ENCODE measurements around the gene ZNF33B.

The ZNF33B gene

DNA sequence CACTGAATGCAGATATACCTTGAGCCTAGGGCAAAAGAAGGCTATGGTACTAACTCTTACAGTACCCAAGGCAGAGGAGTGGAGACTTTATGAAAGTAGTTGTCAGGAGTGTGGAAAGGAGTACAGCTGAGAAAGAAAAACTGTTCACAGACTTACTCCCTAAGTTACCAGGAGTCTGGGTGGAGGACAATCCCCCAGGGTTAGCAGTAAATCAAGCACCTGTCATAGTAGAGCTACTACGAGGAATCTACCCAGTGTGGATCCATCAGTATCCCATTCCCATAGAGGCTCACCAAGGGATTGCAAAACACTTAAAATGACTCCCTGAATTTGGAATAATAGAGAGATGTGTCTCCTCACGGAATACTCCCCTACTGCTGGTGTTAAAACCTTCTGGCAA lies 10.1 kb upstream of the ZNF33B start:
- TF ChIP-seq, protein P1, sequence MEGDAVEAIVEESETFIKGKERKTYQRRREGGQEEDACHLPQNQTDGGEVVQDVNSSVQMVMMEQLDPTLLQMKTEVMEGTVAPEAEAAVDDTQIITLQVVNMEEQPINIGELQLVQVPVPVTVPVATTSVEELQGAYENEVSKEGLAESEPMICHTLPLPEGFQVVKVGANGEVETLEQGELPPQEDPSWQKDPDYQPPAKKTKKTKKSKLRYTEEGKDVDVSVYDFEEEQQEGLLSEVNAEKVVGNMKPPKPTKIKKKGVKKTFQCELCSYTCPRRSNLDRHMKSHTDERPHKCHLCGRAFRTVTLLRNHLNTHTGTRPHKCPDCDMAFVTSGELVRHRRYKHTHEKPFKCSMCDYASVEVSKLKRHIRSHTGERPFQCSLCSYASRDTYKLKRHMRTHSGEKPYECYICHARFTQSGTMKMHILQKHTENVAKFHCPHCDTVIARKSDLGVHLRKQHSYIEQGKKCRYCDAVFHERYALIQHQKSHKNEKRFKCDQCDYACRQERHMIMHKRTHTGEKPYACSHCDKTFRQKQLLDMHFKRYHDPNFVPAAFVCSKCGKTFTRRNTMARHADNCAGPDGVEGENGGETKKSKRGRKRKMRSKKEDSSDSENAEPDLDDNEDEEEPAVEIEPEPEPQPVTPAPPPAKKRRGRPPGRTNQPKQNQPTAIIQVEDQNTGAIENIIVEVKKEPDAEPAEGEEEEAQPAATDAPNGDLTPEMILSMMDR (IDR thresholded peaks at IDR 0.05; ENCODE audit: low read depth, low read length) = no peak
- no peak overlapping the region for H3K4me3 ChIP-seq (ENCODE audit: low read depth, low read length)
- no peak for DNase-seq (ENCODE audit: low read depth, low spot score)
- in situ Hi-C loops (cut with HindIII; ENCODE audit: low sequenced_read_pairs) = no loop called here

DNA sequence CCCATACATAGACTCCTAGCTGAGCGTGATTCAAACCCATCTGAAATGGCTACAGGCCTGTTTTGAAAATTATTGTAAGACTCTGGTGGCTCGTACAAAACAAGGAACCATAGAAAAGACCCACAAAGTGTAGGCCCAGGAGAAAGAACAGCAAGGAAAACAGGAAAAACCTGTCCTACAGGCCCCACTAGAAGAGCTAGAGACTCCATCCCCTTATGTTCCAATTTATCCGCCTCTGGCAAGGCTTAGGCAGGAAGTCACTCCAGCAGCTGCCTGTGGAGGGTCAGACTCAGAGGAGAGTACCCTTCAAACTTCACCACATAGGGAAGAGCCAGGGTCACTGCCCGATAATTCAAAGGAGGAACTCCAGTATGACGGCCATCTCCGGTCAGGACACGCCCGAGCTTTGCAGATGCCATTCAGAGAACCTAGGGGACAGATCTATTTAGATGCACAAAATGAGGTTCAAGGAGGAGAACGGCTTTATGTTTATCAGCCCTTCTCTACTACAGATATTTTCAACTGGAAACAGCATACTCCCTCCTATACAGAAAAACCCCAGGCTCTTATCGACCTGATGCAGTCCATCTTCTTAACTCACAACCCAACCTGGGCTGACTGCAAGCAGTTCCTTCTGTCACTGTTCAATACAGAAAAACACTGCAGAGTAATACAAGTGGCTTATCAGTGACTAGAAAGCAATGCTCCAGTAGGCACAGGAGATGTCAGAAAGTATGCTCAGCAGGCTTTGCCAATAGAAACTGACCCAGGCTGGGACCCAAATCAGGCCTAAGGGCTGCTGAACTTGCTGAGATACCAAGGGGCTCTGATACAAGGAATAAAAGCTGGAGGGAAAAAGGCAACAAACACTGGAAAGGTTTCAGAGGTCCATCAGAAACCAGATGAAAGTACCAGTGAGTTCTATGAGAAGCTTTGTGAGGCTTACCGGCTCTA lies 8.6 kb upstream of the ZNF33B start:
- H3K4me3 ChIP-seq (ENCODE audit: low read depth, low read length) = no peak overlapping the region
- DNase-seq (ENCODE audit: low read depth, low spot score) = no peak
- in situ Hi-C loops (cut with HindIII; ENCODE audit: low sequenced_read_pairs) = no loop called here
- TF ChIP-seq, protein P1 (IDR thresholded peaks at IDR 0.05; ENCODE audit: low read depth, low read length) = no peak

DNA sequence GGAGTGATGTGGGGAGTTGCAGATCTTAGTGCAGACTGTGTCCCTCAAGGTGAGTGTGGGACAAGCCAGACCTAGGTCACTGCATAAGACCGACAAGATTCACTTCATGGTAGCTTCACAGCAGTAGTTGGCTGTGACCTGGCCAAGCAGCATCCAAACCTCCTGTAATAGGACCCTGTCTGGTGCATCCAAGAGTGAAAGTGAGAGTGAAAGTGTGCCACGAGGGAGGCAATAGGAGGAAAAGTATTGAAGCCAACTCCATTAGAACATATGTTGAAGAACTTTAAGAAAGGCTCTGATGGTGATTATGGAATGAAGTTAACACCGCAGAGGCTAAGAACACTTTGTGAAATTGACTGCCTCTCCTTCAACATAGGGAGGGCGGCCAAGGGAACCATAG lies 7.8 kb upstream of the ZNF33B start:
- TF ChIP-seq, protein P1 (IDR thresholded peaks at IDR 0.05; ENCODE audit: low read depth, low read length) = no peak
- in situ Hi-C loops (cut with HindIII; ENCODE audit: low sequenced_read_pairs) = no loop called here
- H3K4me3 ChIP-seq (ENCODE audit: low read depth, low read length) = no peak overlapping the region
- DNase-seq (ENCODE audit: low read depth, low spot score) = no peak

DNA sequence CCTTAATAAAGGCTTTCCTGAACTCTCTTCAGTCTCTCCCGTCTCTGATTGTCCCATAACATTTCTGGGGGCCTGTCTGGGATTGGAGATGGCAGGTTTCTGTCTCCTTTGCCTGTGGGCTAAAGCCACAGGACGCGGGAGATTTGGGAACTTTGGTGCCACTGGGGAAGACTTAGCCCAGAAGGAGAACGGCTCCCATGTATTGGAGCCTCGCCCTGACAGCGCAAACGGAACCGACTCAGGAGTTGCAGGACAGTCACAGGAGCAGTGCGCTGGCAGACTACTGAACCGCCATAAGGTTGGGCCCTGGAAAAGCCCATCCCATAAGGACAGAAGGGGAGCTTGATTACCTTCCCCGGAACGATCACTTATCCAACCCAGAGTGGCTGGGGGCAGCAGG lies 7.1 kb upstream of the ZNF33B start:
- in situ Hi-C loops (cut with HindIII; ENCODE audit: low sequenced_read_pairs) = no loop called here
- TF ChIP-seq, protein P1 (IDR thresholded peaks at IDR 0.05; ENCODE audit: low read depth, low read length) = no peak
- no peak overlapping the region for H3K4me3 ChIP-seq (ENCODE audit: low read depth, low read length)
- no peak for DNase-seq (ENCODE audit: low read depth, low spot score)

DNA sequence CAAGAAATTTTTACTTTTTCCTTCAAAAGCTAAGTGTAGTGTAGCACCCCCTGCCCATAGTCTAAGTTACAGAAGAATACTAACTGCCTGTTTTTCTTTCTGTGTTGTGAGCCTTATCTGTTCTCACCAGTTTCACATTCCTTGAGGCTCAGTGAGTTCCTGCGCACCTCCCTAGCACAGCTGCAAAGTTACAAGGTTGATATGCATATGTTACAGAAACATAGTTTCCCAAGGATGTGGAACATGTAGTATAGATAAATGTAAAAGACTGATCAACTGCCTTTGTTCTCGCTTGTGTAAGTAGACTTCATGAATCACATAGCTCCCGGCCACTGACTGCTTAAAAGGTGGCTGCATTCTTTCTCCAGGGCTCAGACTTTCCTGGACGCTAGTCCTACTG lies 6.7 kb upstream of the ZNF33B start:
- no peak for DNase-seq (ENCODE audit: low read depth, low spot score)
- in situ Hi-C loops (cut with HindIII; ENCODE audit: low sequenced_read_pairs) = no loop called here
- no peak overlapping the region for H3K4me3 ChIP-seq (ENCODE audit: low read depth, low read length)
- TF ChIP-seq, protein P1 (IDR thresholded peaks at IDR 0.05; ENCODE audit: low read depth, low read length) = no peak

DNA sequence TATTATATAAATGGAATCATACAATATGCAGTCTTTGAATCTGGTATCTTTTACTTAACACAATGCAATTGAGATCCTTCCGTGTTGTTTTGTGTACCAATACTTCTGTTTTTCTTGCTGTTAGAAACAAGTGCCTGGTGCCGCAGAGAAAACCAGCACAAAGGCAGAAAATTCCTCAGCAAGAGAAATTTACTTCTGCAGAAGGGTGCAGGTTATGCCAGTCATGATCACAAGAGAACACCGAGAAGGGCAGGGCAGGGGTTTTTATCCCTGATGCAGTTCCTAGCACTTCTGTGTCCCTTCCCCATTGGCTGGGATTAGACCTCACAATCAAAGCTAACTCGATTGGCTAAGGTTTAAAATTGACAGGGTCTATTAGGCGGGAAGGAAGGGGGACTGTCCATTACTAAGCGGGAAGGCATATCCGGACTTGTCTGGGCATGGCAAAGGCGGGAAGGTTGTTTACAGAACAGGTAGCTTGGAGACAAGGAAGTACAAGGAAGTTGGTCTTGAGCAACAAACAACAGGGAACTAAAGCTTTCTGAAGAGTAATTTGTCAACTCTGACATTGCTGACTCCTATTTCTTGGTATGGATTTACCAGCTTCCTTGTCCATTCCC lies 2.4 kb upstream of the ZNF33B start:
- no peak overlapping the region for H3K4me3 ChIP-seq (ENCODE audit: low read depth, low read length)
- TF ChIP-seq, protein P1 (IDR thresholded peaks at IDR 0.05; ENCODE audit: low read depth, low read length) = no peak
- no peak for DNase-seq (ENCODE audit: low read depth, low spot score)
- in situ Hi-C loops (cut with HindIII; ENCODE audit: low sequenced_read_pairs) = no loop called here
